AG08395 (cell line): ENCODE measurements around the gene CA14.
"Not testable (repeated sequence)": the region's sequence is repeated elsewhere in the genome, so short reads cannot be mapped to it uniquely, and the experiment has no call there.

ENCODE experiments used
- DNase-seq: peaks from one replicate; pipeline ENCODE4 v3.0.0; 2012; ENCODE audit warnings: mixed read lengths, low spot score

CA14 gene

GRCh38 chr1:150280138-150280707, 22.6 kb downstream of the CA14 start:
- no peak for DNase-seq

GRCh38 chr1:150281221-150281757, 23.7 kb downstream of the CA14 start:
- peak; percentile 57 for DNase-seq

- peak; percentile 98 for DNase-seq
Observed at GRCh38 chr1:150281758-150282557, 24.4 kb downstream of the CA14 start, which contains the start of gene CIART. TSS of gene CIART (plus strand) at chr1:150282554. CDS start at chr1:150283268, 714 bp downstream.

- peak; percentile 18 for DNase-seq
Observed at GRCh38 chr1:150282558-150282958, 25.0 kb downstream of the CA14 start.

- no peak for DNase-seq
Observed at GRCh38 chr1:150283260-150283659, 25.7 kb downstream of the CA14 start.

GRCh38 chr1:150288382-150288781, 30.8 kb downstream of the CA14 start:
- DNase-seq: no peak

- DNase-seq: no peak
Observed at GRCh38 chr1:150288822-150289221, 31.2 kb downstream of the CA14 start.

- DNase-seq: peak; percentile 91
Observed at GRCh38 chr1:150293433-150294253, 36.1 kb downstream of the CA14 start, which contains the start of gene MRPS21. TSS of gene MRPS21 (plus strand) at chr1:150293861. CDS start at chr1:150294367, 506 bp downstream.

- no peak for DNase-seq
Observed at GRCh38 chr1:150295476-150295875, 37.9 kb downstream of the CA14 start.

GRCh38 chr1:150299716-150300115, 42.1 kb downstream of the CA14 start:
- DNase-seq: no peak

- no peak for DNase-seq
Observed at GRCh38 chr1:150302338-150302737, 44.8 kb downstream of the CA14 start.

- no peak for DNase-seq
Observed at GRCh38 chr1:150302902-150303301, 45.3 kb downstream of the CA14 start.

- DNase-seq: not testable (repeated sequence)
Observed at GRCh38 chr1:150308585-150308984, 51.0 kb downstream of the CA14 start.

- DNase-seq: no peak
Observed at GRCh38 chr1:150309758-150310508, 52.4 kb downstream of the CA14 start.

GRCh38 chr1:150311762-150312161, 54.2 kb downstream of the CA14 start:
- no peak for DNase-seq
